ENCODE results near the gene CDK5. TPM values are rescaled to one million over a fixed set of nuclear protein-coding genes. Genes with fewer than 3 reads are reported as not detected.

The CDK5 gene
- total and polyA plus RNA-seq, 12 donors, result 15.4 to 29.8 (median 19.7) TPM

DNA sequence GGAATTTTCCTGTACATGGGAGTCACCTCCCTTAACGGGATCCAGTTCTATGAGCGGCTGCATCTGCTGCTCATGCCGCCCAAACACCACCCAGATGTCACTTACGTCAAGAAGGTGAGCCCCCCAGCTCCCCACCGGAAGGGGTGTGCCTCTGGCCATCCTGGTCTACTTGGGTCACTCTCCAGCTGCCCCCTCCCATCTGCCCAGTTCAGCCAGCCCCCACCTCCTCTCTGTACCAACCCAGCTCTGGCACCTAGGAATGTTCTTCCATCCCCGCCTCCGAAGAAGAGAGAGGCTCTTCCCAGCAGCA lies 17.9 kb upstream of the CDK5 start:
- H3K27ac ChIP-seq, result no peak overlapping the region
- TF ChIP-seq CTCF (IDR thresholded peaks at IDR 0.05) (no peak), POLR2A (IDR thresholded peaks at IDR 0.05) (no peak)
- peaks cover 10 to 26% of the 10 kb centered on the region in 2 donors for H3K4me1 ChIP-seq (replicated peaks in 1 of 2)
- H3K36me3 ChIP-seq (replicated peaks in 1 of 2), result peaks cover 0 to 50% of the 10 kb centered on the region in 2 donors
- no peak overlapping the region for H3K4me3 ChIP-seq
- no peak for DNase-seq
- 83 to 90% (median 89%) methylated on average over 3 to 7 of the region's 7 CpGs for WGBS, 4 donors
- intact Hi-C loops (cut with DNase I), result no loop called here
- no peaks in the 10 kb centered on the region for H3K9me3 ChIP-seq (replicated peaks in 1 of 3)
- no peaks in the 10 kb centered on the region for H3K27me3 ChIP-seq

GRCh38 chr7:151074817-151075661 lies 17.3 kb upstream of the CDK5 start:
- Histone ChIP-seq H3K4me1 (replicated peaks in 1 of 2) (peaks cover 10 to 26% of the 10 kb centered on the region in 2 donors), H3K36me3 (replicated peaks in 1 of 2) (peaks cover 0 to 55% of the 10 kb centered on the region in 2 donors), H3K9me3 (replicated peaks in 1 of 3) (no peaks in the 10 kb centered on the region), H3K27me3 (no peaks in the 10 kb centered on the region), H3K27ac (no peak overlapping the region), H3K4me3 (no peak overlapping the region)
- DNase-seq, result no peak
- TF ChIP-seq CTCF (IDR thresholded peaks at IDR 0.05), result no peak
- no peak for TF ChIP-seq POLR2A (IDR thresholded peaks at IDR 0.05)
- intact Hi-C loops (cut with DNase I), result no loop called here
- 92 to 93% (median 93%) methylated on average over 14 to 26 of the region's 26 CpGs for WGBS, 4 donors

GRCh38 chr7:151073990-151074389 lies 16.3 kb upstream of the CDK5 start:
- DNase-seq, result no peak
- TF ChIP-seq CTCF (IDR thresholded peaks at IDR 0.05) (no peak), POLR2A (IDR thresholded peaks at IDR 0.05) (no peak)
- no peaks in the 10 kb centered on the region for H3K9me3 ChIP-seq (replicated peaks in 1 of 3)
- H3K4me3 ChIP-seq, result no peak overlapping the region
- 90 to 93% (median 91%) methylated on average over 2 to 17 of the region's 17 CpGs for WGBS, 4 donors
- H3K36me3 ChIP-seq (replicated peaks in 1 of 2), result peaks cover 0 to 66% of the 10 kb centered on the region in 2 donors
- no peaks in the 10 kb centered on the region for H3K27me3 ChIP-seq
- intact Hi-C loops (cut with DNase I), result no loop called here
- H3K4me1 ChIP-seq (replicated peaks in 1 of 2), result peaks cover 0 to 16% of the 10 kb centered on the region in 2 donors
- H3K27ac ChIP-seq, result no peak overlapping the region

DNA sequence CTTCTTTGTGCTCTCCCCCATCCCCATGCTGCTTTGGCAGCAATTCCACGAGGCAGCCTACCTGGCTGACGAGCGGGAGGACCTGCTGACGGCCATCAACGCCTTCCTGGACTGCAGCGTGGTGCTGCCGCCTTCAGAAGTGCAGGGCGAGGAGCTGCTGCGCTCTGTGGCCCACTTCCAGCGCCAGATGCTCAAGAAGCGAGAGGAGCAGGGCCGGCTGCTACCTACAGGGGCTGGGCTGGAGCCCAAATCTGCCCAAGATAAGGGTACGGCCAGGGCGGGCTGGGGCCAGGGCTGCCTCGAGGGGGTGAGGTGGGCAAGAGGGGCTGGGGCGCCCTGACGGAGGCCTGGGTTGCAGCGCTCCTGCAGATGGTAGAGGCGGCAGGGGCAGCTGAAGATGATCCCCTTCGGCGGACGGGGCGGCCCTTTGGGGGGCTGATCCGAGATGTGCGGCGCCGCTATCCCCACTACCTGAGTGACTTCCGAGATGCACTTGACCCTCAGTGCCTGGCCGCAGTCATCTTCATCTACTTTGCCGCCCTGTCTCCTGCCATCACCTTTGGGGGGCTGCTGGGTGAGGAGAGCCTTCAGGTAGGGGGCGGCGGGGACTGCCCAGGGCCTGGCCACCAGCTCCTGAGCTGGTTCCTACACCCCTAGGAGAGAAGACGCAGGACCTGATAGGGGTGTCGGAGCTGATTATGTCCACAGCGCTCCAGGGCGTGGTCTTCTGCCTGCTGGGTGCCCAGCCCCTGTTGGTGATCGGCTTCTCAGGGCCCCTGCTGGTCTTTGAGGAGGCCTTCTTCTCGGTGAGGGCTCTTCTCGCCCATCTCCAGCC lies 13.6 kb upstream of the CDK5 start:
- H3K27ac ChIP-seq, result no peak overlapping the region
- no peaks in the 10 kb centered on the region for H3K9me3 ChIP-seq (replicated peaks in 1 of 3)
- no peaks in the 10 kb centered on the region for H3K4me1 ChIP-seq (replicated peaks in 1 of 2)
- peaks cover 0 to 93% of the 10 kb centered on the region in 2 donors for H3K36me3 ChIP-seq (replicated peaks in 1 of 2)
- H3K4me3 ChIP-seq, result no peak overlapping the region
- DNase-seq, result no peak
- intact Hi-C loops (cut with DNase I), result no loop called here
- no peak for TF ChIP-seq CTCF (IDR thresholded peaks at IDR 0.05)
- no peak for TF ChIP-seq POLR2A (IDR thresholded peaks at IDR 0.05)
- 92 to 97% (median 95%) methylated on average over 20 to 39 of the region's 39 CpGs for WGBS, 4 donors
- H3K27me3 ChIP-seq, result no peaks in the 10 kb centered on the region

All from adrenal gland (tissue), 12 donors.